Measurements from ENCODE around the gene EDARADD. TPM values are rescaled to one million over a fixed set of nuclear protein-coding genes. Genes with fewer than 3 reads are reported as not detected.

EDARADD gene
- total and polyA plus RNA-seq, 2 of the 8 experiments (the other 6 are each of a cell fraction or from before 2014, with no cell fraction given), result 3.4 to 6.1 TPM

DNA sequence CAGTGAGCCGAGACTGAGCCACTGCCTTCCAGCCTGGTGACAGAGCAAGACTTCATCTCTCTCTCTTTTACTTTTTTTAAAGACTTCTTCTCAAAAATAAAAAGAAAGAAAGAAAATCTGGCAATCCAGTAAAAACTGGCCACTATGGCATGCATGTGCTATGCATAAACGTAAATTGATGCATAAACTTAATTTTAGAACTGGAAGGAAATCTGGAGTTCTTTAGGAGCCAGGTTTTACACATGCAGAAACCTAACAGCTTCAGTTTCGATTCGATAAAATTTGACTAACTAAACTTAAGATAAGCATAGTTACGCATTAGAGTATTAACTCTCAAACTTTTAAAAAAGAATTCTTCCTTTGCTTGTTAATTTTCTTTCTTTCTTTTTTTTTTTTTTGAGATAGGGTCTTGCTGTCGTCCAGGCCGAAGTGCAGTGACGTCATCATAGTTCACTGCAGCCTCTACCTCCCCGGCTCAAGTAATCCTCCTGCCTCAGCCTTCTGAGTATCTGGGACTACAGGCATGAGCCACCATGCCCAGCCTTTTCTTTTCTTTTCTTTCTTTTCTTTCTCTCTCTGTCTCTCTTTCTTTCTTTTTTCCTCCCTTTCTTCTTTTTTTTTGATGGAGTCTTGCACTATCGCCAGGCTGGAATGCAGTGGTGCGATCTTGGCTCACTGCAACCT lies 117.8 kb downstream of the EDARADD start:
- DNase-seq (ENCODE audit: low read depth in 1 of 2, low spot score in 2 of 2) (no peak), FAIRE-seq (no peak)
- Histone ChIP-seq H3K9ac (replicated peaks in 1 of 4; ENCODE audit: extremely low read depth in 1 of 4, low read depth in 3 of 4, low read length in 3 of 4) (no peak overlapping the region), H4K8ac (ENCODE audit: extremely low read depth, insufficient read depth, low read length) (no peak overlapping the region), H4K20me1 (replicated peaks in 1 of 2; ENCODE audit: control insufficient read depth in 1 of 2, insufficient read depth in 2 of 2, low read length in 2 of 2) (no peaks in the 10 kb centered on the region), H3K14ac (ENCODE audit: insufficient read length) (no peak overlapping the region), H4K91ac (replicated peaks; ENCODE audit: insufficient read length, low read length) (no peak overlapping the region), H2BK5ac (ENCODE audit: low read depth, low read length) (no peak overlapping the region), H3K27ac (ENCODE audit: low read depth, low read length) (no peak overlapping the region), H3K36me3 (ENCODE audit: control insufficient read depth in 2 of 4, insufficient read depth in 4 of 4, low read length in 3 of 4) (no peaks in the 10 kb centered on the region), H4K5ac (ENCODE audit: insufficient read length, low read depth, low read length) (no peak overlapping the region), H3K4me2 (ENCODE audit: insufficient read depth in 1 of 2, low read depth in 2 of 2, low read length in 2 of 2) (no peak overlapping the region), H2BK120ac (replicated peaks; ENCODE audit: low read depth, low read length) (no peak overlapping the region), H3K79me1 (ENCODE audit: low read depth, low read length) (no peaks in the 10 kb centered on the region), H3K23me2 (ENCODE audit: low read depth, low read length) (no peaks in the 10 kb centered on the region; the same call in 1 of the 2 replicates), H3K27me3 (replicated peaks in 1 of 4; ENCODE audit: control insufficient read depth in 3 of 4, extremely low read depth in 1 of 4, insufficient read depth in 3 of 4, low read length in 3 of 4) (no peaks in the 10 kb centered on the region), H3K9me3 (ENCODE audit: insufficient read depth in 2 of 2, low read depth in 1 of 2, low read length in 1 of 2) (no peaks in the 10 kb centered on the region), H3K23ac (ENCODE audit: insufficient read length) (no peak overlapping the region), H3K4me1 (replicated peaks in 1 of 4; ENCODE audit: control insufficient read depth in 3 of 4, insufficient read depth in 4 of 4, low read length in 3 of 4) (peaks cover 0 to 1% (median 0%) of the 10 kb centered on the region in 4 experiments; a peak in 1 of 7 replicates), H3K4me3 (ENCODE audit: extremely low read depth in 1 of 4, insufficient read depth in 2 of 4, low read depth in 3 of 4, low read length in 4 of 4) (no peak overlapping the region), H2AK5ac (ENCODE audit: low read depth, low read length) (no peak overlapping the region), H3K79me2 (ENCODE audit: control insufficient read depth in 1 of 2, insufficient read depth in 2 of 2, low read length in 2 of 2) (no peaks in the 10 kb centered on the region), H2BK12ac (ENCODE audit: low read depth, low read length) (no peak overlapping the region), H2AFZ (ENCODE audit: low read length) (no peak overlapping the region), H3K56ac (replicated peaks; ENCODE audit: insufficient read length, low read depth, low read length) (no peak overlapping the region), H3K4ac (replicated peaks; ENCODE audit: insufficient read length, low read depth, low read length) (no peak overlapping the region), H2BK20ac (ENCODE audit: low read length) (no peak overlapping the region), H2BK15ac (ENCODE audit: low read length) (no peak overlapping the region), H3K18ac (ENCODE audit: extremely low read depth, low read length) (no peak overlapping the region)
- 92% methylated on average over 11 of the region's 11 CpGs; no CpG with 5 or more reads in 1 of the 2 experiments for WGBS, 2 experiments (ENCODE audit: extremely low coverage in 1 of 2, insufficient coverage in 1 of 2, insufficient read length in 1 of 2, insufficient replicate concordance in 2 of 2, low coverage in 1 of 2, low lambda C conversion rate in 2 of 2, missing lambda C conversion rate in 1 of 2)
- ChIA-PET CTCF (ENCODE audit: partially characterized antibody) (interaction anchor here (1.0 to 1.2 kb wide), 3 partner anchors 19 to 161 kb away, joined by 3 read pairs; no protein-coding TSS in a partner anchor), POLR2A (ENCODE audit: partially characterized antibody) (interaction anchor here (1.0 kb wide), 1 partner anchor 12 kb away, joined by 3 read pairs; the partner anchor contains the start of gene LGALS8)
- TF ChIP-seq CREB1 (IDR thresholded peaks at IDR 0.05), result no peak
- no peak for TF ChIP-seq BRCA1 (IDR thresholded peaks at IDR 0.05; ENCODE audit: low read depth, low read length)
- no peak for TF ChIP-seq SP1 (IDR thresholded peaks at IDR 0.05; ENCODE audit: low read depth, low read length)
- no peak for TF ChIP-seq RNF2 (IDR thresholded peaks at IDR 0.05; ENCODE audit: borderline replicate concordance, low read depth, low read length, missing control alignments, poor library complexity, severe bottlenecking)
- no peak for TF ChIP-seq EGR1 (IDR thresholded peaks at IDR 0.05; ENCODE audit: borderline replicate concordance, low read depth, low read length)
- no peak for TF ChIP-seq GABPA (IDR thresholded peaks at IDR 0.05; ENCODE audit: borderline replicate concordance, insufficient read depth, low read length)
- TF ChIP-seq TEAD4 (IDR thresholded peaks at IDR 0.05; ENCODE audit: low read depth, low read length), result no peak
- TF ChIP-seq ASH2L (IDR thresholded peaks at IDR 0.05; ENCODE audit: low read length), result no peak
- no peak for TF ChIP-seq MAFK (IDR thresholded peaks at IDR 0.05; ENCODE audit: low read depth, low read length)
- no peak for TF ChIP-seq POLR2AphosphoS5 (IDR thresholded peaks at IDR 0.05; ENCODE audit: low read depth, low read length)
- no peak for TF ChIP-seq ATF2 (IDR thresholded peaks at IDR 0.05; ENCODE audit: low read length)
- TF ChIP-seq SUZ12 (IDR thresholded peaks at IDR 0.05; ENCODE audit: low read length), result no peak
